ENCODE data around the gene WDFY4. TPM values are rescaled to one million over a fixed set of nuclear protein-coding genes. Genes with fewer than 3 reads are reported as not detected.

Gene WDFY4
- polyA plus RNA-seq, 2 of the 4 experiments (the other 2 are of a cell fraction) = not detected

DNA sequence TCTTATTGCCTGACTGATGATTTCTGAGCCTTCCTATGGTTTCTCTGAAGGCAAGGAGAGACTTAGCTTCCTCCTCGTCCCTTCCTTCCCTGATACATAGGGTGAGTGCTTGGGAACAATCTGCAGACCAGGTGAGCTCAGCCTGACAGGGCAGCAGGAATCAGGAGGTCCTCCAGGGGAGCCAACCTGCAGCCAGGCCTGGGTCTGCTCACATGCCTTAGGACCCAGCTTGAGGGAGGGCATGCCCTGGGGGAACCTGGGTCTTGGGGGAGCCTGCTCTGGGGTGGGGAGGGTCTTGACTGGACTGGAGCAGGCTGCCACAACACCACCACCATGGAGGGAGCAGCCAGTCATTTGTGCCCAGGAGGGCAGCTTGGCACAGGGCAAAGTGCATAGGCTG, 197.3 kb downstream of the WDFY4 start (continued):
- TF ChIP-seq, protein P1, sequence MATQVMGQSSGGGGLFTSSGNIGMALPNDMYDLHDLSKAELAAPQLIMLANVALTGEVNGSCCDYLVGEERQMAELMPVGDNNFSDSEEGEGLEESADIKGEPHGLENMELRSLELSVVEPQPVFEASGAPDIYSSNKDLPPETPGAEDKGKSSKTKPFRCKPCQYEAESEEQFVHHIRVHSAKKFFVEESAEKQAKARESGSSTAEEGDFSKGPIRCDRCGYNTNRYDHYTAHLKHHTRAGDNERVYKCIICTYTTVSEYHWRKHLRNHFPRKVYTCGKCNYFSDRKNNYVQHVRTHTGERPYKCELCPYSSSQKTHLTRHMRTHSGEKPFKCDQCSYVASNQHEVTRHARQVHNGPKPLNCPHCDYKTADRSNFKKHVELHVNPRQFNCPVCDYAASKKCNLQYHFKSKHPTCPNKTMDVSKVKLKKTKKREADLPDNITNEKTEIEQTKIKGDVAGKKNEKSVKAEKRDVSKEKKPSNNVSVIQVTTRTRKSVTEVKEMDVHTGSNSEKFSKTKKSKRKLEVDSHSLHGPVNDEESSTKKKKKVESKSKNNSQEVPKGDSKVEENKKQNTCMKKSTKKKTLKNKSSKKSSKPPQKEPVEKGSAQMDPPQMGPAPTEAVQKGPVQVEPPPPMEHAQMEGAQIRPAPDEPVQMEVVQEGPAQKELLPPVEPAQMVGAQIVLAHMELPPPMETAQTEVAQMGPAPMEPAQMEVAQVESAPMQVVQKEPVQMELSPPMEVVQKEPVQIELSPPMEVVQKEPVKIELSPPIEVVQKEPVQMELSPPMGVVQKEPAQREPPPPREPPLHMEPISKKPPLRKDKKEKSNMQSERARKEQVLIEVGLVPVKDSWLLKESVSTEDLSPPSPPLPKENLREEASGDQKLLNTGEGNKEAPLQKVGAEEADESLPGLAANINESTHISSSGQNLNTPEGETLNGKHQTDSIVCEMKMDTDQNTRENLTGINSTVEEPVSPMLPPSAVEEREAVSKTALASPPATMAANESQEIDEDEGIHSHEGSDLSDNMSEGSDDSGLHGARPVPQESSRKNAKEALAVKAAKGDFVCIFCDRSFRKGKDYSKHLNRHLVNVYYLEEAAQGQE (IDR thresholded peaks at IDR 0.05) = no peak
- no peak for TF ChIP-seq RNF2 (IDR thresholded peaks at IDR 0.05; ENCODE audit: borderline replicate concordance, low read depth)
- TF ChIP-seq MAFK (IDR thresholded peaks at IDR 0.05; ENCODE audit: partially characterized antibody) = no peak
- no peak for TF ChIP-seq RCOR1 (IDR thresholded peaks at IDR 0.05; ENCODE audit: low read depth, low read length)
- TF ChIP-seq SMC3 (IDR thresholded peaks at IDR 0.05) = no peak
- no peak for TF ChIP-seq BHLHE40 (IDR thresholded peaks at IDR 0.05; ENCODE audit: low read depth, low read length)
- no peak for TF ChIP-seq EHMT2 (IDR thresholded peaks at IDR 0.05; ENCODE audit: low read depth)
- no peak for TF ChIP-seq CBX8 (IDR thresholded peaks at IDR 0.05)
- TF ChIP-seq RARB (CRISPR knock-in tag; IDR thresholded peaks at IDR 0.05) = no peak
- TF ChIP-seq, protein P2, sequence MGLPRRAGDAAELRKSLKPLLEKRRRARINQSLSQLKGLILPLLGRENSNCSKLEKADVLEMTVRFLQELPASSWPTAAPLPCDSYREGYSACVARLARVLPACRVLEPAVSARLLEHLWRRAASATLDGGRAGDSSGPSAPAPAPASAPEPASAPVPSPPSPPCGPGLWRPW (IDR thresholded peaks at IDR 0.05) = no peak
- TF ChIP-seq, protein P3, sequence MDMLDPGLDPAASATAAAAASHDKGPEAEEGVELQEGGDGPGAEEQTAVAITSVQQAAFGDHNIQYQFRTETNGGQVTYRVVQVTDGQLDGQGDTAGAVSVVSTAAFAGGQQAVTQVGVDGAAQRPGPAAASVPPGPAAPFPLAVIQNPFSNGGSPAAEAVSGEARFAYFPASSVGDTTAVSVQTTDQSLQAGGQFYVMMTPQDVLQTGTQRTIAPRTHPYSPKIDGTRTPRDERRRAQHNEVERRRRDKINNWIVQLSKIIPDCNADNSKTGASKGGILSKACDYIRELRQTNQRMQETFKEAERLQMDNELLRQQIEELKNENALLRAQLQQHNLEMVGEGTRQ (IDR thresholded peaks at IDR 0.05) = no peak

DNA sequence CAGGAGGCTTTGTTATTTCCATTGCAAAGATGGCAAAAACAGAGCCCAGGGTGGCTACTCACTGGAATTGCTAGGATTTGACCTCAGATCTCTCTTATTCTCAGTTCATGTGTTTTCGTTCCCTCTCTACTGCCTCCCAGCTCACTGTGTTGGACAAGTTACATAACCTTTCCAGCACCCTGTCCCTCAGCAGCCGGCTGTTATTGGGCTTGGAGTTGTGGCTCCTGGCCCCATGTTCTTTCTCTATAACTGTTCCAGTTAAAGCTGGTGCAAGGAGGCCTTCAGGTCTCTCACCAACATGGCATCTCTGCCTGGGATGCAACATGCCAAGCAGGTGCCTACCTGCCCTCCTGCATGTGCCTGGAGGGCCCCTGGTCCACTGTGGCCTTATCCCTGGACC, 198.2 kb downstream of the WDFY4 start:
- TF ChIP-seq, protein P1 (IDR thresholded peaks at IDR 0.05) = no peak
- TF ChIP-seq ZSCAN20 (CRISPR knock-in tag; IDR thresholded peaks at IDR 0.05) (no peak), SREBF2 (IDR thresholded peaks at IDR 0.05) (no peak), NR3C1 (IDR thresholded peaks at IDR 0.05) (no peak), KDM1A (IDR thresholded peaks at IDR 0.05; ENCODE audit: low read depth) (no peak), BHLHE40 (IDR thresholded peaks at IDR 0.05; ENCODE audit: low read depth, low read length) (no peak), HOXB5 (CRISPR knock-in tag; IDR thresholded peaks at IDR 0.05) (no peak), HEYL (CRISPR knock-in tag; IDR thresholded peaks at IDR 0.05) (no peak)
- TF ChIP-seq, protein P4, sequence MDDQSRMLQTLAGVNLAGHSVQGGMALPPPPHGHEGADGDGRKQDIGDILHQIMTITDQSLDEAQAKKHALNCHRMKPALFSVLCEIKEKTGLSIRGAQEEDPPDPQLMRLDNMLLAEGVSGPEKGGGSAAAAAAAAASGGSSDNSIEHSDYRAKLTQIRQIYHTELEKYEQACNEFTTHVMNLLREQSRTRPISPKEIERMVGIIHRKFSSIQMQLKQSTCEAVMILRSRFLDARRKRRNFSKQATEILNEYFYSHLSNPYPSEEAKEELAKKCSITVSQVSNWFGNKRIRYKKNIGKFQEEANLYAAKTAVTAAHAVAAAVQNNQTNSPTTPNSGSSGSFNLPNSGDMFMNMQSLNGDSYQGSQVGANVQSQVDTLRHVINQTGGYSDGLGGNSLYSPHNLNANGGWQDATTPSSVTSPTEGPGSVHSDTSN (IDR thresholded peaks at IDR 0.05) = no peak
- H3K4me1 ChIP-seq = no peaks in the 10 kb centered on the region
- no peak overlapping the region for H3K4me2 ChIP-seq
- no peak overlapping the region for H3K27ac ChIP-seq
- no peaks in the 10 kb centered on the region for H3K9me3 ChIP-seq
- ChIA-PET CTCF (interaction anchor here (1.2 to 1.3 kb wide), 3 partner anchors 84 to 279 kb away, joined by 3 to 7 read pairs (median 3); no protein-coding TSS in a partner anchor), POLR2A (no interaction called here)
- 16% methylated on average over 2 of the region's 2 CpGs for WGBS (ENCODE audit: missing lambda C conversion rate)
- DNase-seq (ENCODE audit: low read depth in 1 of 2, low spot score in 1 of 2) (no peak), FAIRE-seq (no peak), ATAC-seq (no peak)
- H3K4me3 ChIP-seq = no peak overlapping the region
